ENCODE data around the gene ACSL3. TPM values are rescaled to one million over a fixed set of nuclear protein-coding genes. Genes with fewer than 3 reads are reported as not detected.

Gene ACSL3
- total RNA-seq, 1 experiment from 2014 or later: 181 TPM

GRCh38 chr2:222944552-222944951, 83.7 kb downstream of the ACSL3 start:
- ChIA-PET CTCF (interaction anchor here (0.6 kb wide), 1 partner anchor 22 kb away, joined by 3 read pairs; no protein-coding TSS in a partner anchor), POLR2A (interaction anchor here (0.6 to 0.7 kb wide), 3 partner anchors 13 to 790 kb away, joined by 4 to 13 read pairs (median 4); no protein-coding TSS in a partner anchor)
- Histone ChIP-seq H3K4me3 (ENCODE audit: low read depth, low read length) (no peak overlapping the region), H3K27me3 (replicated peaks; ENCODE audit: control insufficient read depth, insufficient read depth, low read length) (no peaks in the 10 kb centered on the region), H3K36me3 (ENCODE audit: control insufficient read depth, insufficient read depth, low read length) (no peaks in the 10 kb centered on the region), H3K9me3 (no peaks in the 10 kb centered on the region), H3K4me1 (peaks cover 19% of the 10 kb centered on the region)
- Mint-ChIP-seq H3K4me1 (ENCODE audit: low read depth, unreplicated experiment) (peaks cover 23% of the 10 kb centered on the region), H3K27me3 (ENCODE audit: insufficient read depth, unreplicated experiment) (no peaks in the 10 kb centered on the region), H3K27ac (ENCODE audit: unreplicated experiment) (peak overlapping the region; percentile 6), H3K4me3 (ENCODE audit: unreplicated experiment) (no peak overlapping the region), H3K36me3 (ENCODE audit: insufficient read depth, unreplicated experiment) (peaks cover 49% of the 10 kb centered on the region), H3K9me3 (ENCODE audit: unreplicated experiment) (no peaks in the 10 kb centered on the region)
- intact Hi-C loops (cut with micrococcal nuclease; ENCODE audit: unreplicated experiment): no loop called here
- no peak for TF ChIP-seq CTCF (IDR thresholded peaks at IDR 0.05; ENCODE audit: insufficient read depth in 1 of 2, low read depth in 1 of 2, low read length in 1 of 2, severe bottlenecking in 1 of 2, unreplicated experiment in 1 of 2)
- no TSS peak for BruUV-seq (replicated peaks)
- DNase-seq: no peak

- no peaks in the 10 kb centered on the region for H3K27me3 ChIP-seq (replicated peaks; ENCODE audit: control insufficient read depth, insufficient read depth, low read length)
- CTCF ChIA-PET: interaction anchor here (0.6 to 0.7 kb wide), 2 partner anchors 20 to 22 kb away, joined by 3 read pairs; no protein-coding TSS in a partner anchor
- no peak for DNase-seq
- no peak overlapping the region for H3K4me3 Mint-ChIP-seq (ENCODE audit: unreplicated experiment)
- POLR2A ChIA-PET: interaction anchor here (0.6 to 0.7 kb wide), 3 partner anchors 13 to 789 kb away, joined by 4 to 13 read pairs (median 4); no protein-coding TSS in a partner anchor
- no peaks in the 10 kb centered on the region for H3K9me3 ChIP-seq
- peaks cover 17% of the 10 kb centered on the region for H3K4me1 Mint-ChIP-seq (ENCODE audit: low read depth, unreplicated experiment)
- BruUV-seq (replicated peaks): no TSS peak
- H3K4me1 ChIP-seq: peaks cover 18% of the 10 kb centered on the region
- no peaks in the 10 kb centered on the region for H3K9me3 Mint-ChIP-seq (ENCODE audit: unreplicated experiment)
- intact Hi-C loops (cut with micrococcal nuclease; ENCODE audit: unreplicated experiment): no loop called here
- H3K27me3 Mint-ChIP-seq (ENCODE audit: insufficient read depth, unreplicated experiment): no peaks in the 10 kb centered on the region
- H3K4me3 ChIP-seq (ENCODE audit: low read depth, low read length): no peak overlapping the region
- no peaks in the 10 kb centered on the region for H3K36me3 ChIP-seq (ENCODE audit: control insufficient read depth, insufficient read depth, low read length)
- no peak for TF ChIP-seq CTCF (IDR thresholded peaks at IDR 0.05; ENCODE audit: insufficient read depth in 1 of 2, low read depth in 1 of 2, low read length in 1 of 2, severe bottlenecking in 1 of 2, unreplicated experiment in 1 of 2)
- peaks cover 49% of the 10 kb centered on the region for H3K36me3 Mint-ChIP-seq (ENCODE audit: insufficient read depth, unreplicated experiment)
- H3K27ac Mint-ChIP-seq (ENCODE audit: unreplicated experiment): no peak overlapping the region
Observed at GRCh38 chr2:222944971-222945740, 84.3 kb downstream of the ACSL3 start.

- Mint-ChIP-seq H3K27me3 (ENCODE audit: insufficient read depth, unreplicated experiment) (no peaks in the 10 kb centered on the region), H3K4me1 (ENCODE audit: low read depth, unreplicated experiment) (peaks cover 16% of the 10 kb centered on the region), H3K36me3 (ENCODE audit: insufficient read depth, unreplicated experiment) (peaks cover 52% of the 10 kb centered on the region), H3K9me3 (ENCODE audit: unreplicated experiment) (no peaks in the 10 kb centered on the region), H3K27ac (ENCODE audit: unreplicated experiment) (no peak overlapping the region), H3K4me3 (ENCODE audit: unreplicated experiment) (no peak overlapping the region)
- no TSS peak for BruUV-seq (replicated peaks)
- CTCF ChIA-PET: interaction anchor here (0.7 kb wide), 1 partner anchor 19 kb away, joined by 3 read pairs; no protein-coding TSS in a partner anchor
- POLR2A ChIA-PET: no interaction called here
- H3K27me3 ChIP-seq (replicated peaks; ENCODE audit: control insufficient read depth, insufficient read depth, low read length): no peaks in the 10 kb centered on the region
- no peak for DNase-seq
- H3K9me3 ChIP-seq: no peaks in the 10 kb centered on the region
- H3K4me3 ChIP-seq (ENCODE audit: low read depth, low read length): no peak overlapping the region
- intact Hi-C loops (cut with micrococcal nuclease; ENCODE audit: unreplicated experiment): no loop called here
- no peak for TF ChIP-seq CTCF (IDR thresholded peaks at IDR 0.05; ENCODE audit: insufficient read depth in 1 of 2, low read depth in 1 of 2, low read length in 1 of 2, severe bottlenecking in 1 of 2, unreplicated experiment in 1 of 2)
- H3K36me3 ChIP-seq (ENCODE audit: control insufficient read depth, insufficient read depth, low read length): no peaks in the 10 kb centered on the region
- peaks cover 18% of the 10 kb centered on the region for H3K4me1 ChIP-seq
Observed at GRCh38 chr2:222945887-222946286, 85.1 kb downstream of the ACSL3 start.

Data from Caco-2 (cell line).